Measurements from ENCODE around the gene ZNF568.

DNA sequence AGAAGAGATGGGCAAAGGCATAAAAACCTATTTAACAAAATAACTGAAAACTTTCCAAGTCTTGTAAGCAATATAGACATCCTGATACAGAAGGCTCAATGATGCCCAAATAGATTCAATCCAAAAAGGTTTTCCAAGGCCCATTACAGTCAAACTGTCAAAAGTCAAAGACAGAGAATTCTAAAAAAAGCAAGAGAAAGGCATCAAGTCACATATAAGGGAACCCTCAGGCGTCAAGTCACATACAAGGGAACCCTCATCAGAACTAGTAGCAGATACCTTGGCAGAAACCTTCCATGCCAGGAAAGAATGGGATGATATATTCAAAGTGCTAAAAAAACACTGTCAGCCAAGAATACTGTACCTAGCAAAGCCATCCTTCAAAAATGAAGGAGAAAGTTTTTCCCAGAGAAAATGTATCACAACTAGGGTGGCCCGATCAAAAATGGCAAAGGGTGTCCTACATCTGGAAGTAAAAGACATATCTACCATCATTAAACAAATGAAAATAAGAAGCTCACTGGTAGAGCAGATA, 21.2 kb upstream of the ZNF568 start:
- no peak for TF ChIP-seq POLR2A (IDR thresholded peaks at IDR 0.05; ENCODE audit: low read depth, low read length)
- TF ChIP-seq TAF1 (IDR thresholded peaks at IDR 0.05; ENCODE audit: low read depth, low read length): no peak
- TF ChIP-seq POLR2AphosphoS5 (IDR thresholded peaks at IDR 0.05; ENCODE audit: low read depth, low read length): no peak

Data from GM12891 (cell line).